ENCODE data around the gene STK10. TPM values are rescaled to one million over a fixed set of nuclear protein-coding genes. Genes with fewer than 3 reads are reported as not detected.

The STK10 gene
- total RNA-seq, 1 experiment from 2014 or later, result 18.1 TPM

- DNase-seq (ENCODE audit: low read depth), result no peak
Measured at GRCh38 chr5:172009536-172010270, 178.3 kb downstream of the STK10 start.

GRCh38 chr5:172008689-172009141 is 179.3 kb downstream of the STK10 start:
- DNase-seq (ENCODE audit: low read depth), result peak; percentile 59

- peak; percentile 85 for DNase-seq (ENCODE audit: low read depth)
Measured at GRCh38 chr5:172008111-172008455, 179.9 kb downstream of the STK10 start.

GRCh38 chr5:172007175-172008110 is 180.6 kb downstream of the STK10 start:
- DNase-seq (ENCODE audit: low read depth), result peak; percentile 25

- DNase-seq (ENCODE audit: low read depth), result peak; percentile 97
Measured at GRCh38 chr5:172006321-172007174, 181.5 kb downstream of the STK10 start, which contains the start of gene FBXW11. FBXW11 (minus strand) TSS chr5:172006638; CDS start chr5:172006502, 136 bp downstream.

GRCh38 chr5:172005708-172006320 is 182.2 kb downstream of the STK10 start:
- peak; percentile 42 for DNase-seq (ENCODE audit: low read depth)

GRCh38 chr5:172004824-172005237 is 183.2 kb downstream of the STK10 start:
- DNase-seq (ENCODE audit: low read depth), result peak; percentile 49

- DNase-seq (ENCODE audit: low read depth), result no peak
Measured at GRCh38 chr5:172003746-172004145, 184.3 kb downstream of the STK10 start.

GRCh38 chr5:172002840-172003512 is 185.0 kb downstream of the STK10 start:
- DNase-seq (ENCODE audit: low read depth), result no peak

- peak; percentile 23 for DNase-seq (ENCODE audit: low read depth)
Measured at GRCh38 chr5:172002310-172002709, 185.7 kb downstream of the STK10 start.

GRCh38 chr5:171999877-172000276 is 188.1 kb downstream of the STK10 start:
- DNase-seq (ENCODE audit: low read depth), result no peak

GRCh38 chr5:171999100-171999499 is 188.9 kb downstream of the STK10 start:
- DNase-seq (ENCODE audit: low read depth), result no peak

- DNase-seq (ENCODE audit: low read depth), result no peak
Measured at GRCh38 chr5:171997011-171997410, 191.0 kb downstream of the STK10 start.

- DNase-seq (ENCODE audit: low read depth), result no peak
Measured at GRCh38 chr5:171992813-171993212, 195.2 kb downstream of the STK10 start.

- DNase-seq (ENCODE audit: low read depth), result no peak
Measured at GRCh38 chr5:171992305-171992704, 195.7 kb downstream of the STK10 start.

Other genes starting within 250 kb of the STK10 start
- gene FBXW11, start 181.6 kb downstream of the STK10 start, total RNA-seq (2014; rRNA removed; shearing (Covaris generic)), result 38.5 and 75.0 TPM in 2 replicates
- gene EFCAB9, start 5.9 kb upstream of the STK10 start, total RNA-seq (2014; rRNA removed; shearing (Covaris generic)), result not detected in 2 replicates
- gene UBTD2, start 95.5 kb upstream of the STK10 start, total RNA-seq (2014; rRNA removed; shearing (Covaris generic)), result 31.0 and 37.0 TPM in 2 replicates